ENCODE data around the gene TMOD4.

The TMOD4 gene

DNA sequence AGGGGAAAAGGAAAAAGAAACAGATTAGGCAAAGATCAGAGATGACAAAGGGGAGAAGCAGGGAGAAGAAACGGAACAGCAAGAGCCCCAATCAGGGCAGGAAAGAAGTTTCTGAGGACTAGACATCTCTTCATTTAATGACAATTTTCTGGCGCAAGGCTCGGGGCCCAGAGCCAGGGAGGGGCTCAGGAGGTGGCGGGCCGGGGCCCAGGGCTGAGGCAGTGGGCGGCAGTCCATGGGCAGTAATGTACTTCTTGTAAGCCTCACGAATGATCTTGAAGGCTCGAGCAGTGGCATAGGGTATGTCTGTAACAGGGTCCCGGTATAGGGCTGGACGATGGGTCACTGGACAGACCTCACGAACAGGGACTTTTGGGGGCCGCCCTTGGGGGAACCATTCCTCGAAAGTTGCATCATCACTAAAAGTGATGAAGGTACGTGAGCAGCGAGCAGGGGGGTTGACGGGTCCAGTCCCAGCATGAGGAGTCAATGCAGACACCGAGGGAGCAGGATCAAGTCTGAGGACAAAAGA is 799 bp upstream of the TMOD4 start:
- in situ Hi-C loops (cut with MboI; ENCODE audit: low sequenced_read_pairs): no loop called here

DNA sequence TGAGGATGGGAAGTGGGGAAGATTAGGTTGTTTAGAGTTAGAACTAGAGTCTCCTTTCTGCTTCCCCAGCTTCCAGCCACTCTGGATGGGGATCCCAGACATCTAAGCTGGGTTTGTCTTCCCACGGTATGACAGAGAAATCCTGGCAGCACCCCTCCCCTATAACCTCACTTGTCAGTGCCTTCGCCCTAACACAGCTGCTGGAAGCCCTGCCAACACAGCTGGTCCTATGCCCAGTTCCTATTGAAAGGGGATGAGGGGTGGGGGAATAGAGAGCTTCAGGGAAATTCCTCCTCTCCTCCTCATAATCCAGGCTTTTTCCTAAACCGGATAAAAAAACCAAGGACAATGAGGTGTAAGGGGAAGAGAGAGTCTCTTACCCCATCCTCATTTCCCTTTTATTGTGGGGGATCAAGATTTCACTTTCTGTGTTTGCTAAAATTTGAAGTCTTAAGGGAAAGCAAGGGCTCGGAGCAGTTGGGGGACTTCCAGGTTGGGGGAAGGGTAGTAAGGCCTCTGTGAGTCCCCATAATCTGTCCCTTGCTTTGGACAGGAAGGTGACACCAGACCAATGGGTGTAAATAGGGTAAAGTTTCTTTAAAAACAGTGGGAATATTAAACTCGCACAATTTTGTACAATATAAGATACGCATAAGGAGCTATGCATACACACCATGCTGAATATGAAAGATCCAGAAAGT is 590 bp downstream of the TMOD4 start:
- in situ Hi-C loops (cut with MboI; ENCODE audit: low sequenced_read_pairs): no loop called here

DNA sequence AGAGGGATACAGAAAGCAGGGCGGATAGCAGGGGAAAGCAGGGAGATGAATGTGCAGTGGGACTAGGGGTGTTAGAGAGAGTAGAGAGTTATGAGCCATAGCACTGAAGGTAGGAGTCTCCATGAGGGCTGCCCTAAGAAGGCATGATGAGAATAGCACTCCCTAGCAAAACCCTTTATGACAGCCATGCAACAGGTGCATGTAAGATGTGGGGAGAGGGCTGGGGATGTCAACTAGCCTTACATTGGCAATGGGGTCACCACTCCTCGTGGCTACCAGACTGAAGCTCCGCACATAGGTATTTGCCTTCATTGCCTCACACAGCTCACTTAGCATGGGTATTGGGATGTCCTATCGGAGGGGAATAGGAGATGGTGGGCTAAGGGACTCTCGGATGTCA is 4.6 kb downstream of the TMOD4 start:
- in situ Hi-C loops (cut with MboI; ENCODE audit: low sequenced_read_pairs): no loop called here

DNA sequence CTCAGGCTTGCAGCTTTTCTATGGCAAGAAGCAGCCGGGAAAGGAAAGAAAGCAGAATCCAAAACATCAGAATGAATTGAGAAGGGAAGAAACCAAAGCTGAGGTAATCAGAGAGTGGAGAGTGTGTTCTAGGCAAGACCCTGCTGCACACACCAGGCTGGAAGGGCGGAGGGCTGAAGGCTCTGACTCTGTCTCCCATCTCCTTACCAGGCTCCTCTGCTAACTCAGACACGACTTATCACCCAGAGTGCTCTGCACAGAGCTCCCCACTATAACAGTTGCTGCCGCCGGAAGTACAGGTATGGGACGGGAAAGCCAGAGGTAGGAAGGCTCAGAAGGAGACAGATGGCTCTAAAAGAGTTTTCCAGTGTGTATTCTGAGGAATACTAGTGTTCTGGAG is 8.7 kb downstream of the TMOD4 start:
- in situ Hi-C loops (cut with MboI; ENCODE audit: low sequenced_read_pairs): no loop called here

DNA sequence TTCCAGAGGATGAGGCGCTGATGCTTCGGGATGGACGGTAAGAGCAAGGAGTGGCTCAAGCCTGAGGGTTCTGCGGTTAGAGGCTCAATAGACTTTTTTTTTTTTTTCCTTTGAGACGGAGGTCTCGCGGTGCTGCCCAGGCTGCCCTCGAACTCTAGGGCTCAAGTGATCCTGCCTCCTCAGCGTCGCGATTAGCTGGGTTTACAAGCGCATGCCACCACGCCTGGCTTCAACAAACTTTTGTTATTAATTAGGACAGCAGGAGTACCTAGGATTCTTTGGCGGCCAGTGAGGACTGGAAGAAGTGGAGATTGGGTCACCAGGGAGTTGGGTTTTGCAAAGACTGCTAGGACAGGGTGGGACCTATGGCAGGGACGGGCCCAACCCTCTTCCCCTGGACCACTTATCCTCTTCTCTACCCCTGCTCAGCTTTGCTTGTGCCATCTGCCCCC is 9.2 kb downstream of the TMOD4 start:
- in situ Hi-C loops (cut with MboI; ENCODE audit: low sequenced_read_pairs): no loop called here

DNA sequence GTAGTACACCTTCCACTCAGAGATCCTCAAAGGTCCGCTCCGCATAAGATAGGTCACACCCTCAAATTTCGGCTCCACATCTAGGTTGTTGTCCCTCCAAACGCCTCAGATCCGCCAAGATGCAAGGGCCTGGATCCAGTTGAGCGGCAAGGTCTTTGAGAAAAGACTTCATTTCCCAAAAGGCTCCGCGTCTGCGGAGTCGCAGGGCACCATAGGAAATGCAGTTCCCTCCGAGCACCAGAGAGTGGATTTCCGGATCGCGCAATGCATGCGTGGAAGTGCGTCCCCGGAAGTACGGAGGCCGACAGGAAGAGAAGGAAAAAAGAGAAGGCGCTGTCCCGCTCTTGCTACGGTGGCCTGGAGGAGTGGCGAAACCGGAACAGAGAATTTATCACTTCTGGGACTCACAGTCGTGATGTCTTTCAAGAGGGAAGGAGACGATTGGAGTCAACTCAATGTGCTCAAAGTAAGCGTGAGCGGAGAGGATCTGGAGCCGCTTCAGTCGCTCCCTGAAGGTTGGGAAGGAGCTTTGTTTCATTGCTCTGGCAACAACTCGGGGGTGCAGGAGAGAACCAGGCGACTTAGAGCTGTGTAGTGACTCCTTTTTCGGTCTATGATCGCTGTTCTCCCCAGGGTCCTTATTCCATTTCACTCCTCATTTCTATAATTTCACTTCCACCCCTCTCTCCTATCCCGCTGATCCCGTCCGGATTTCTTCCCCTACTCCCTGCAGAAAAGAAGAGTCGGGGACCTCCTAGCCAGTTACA is 9.9 kb downstream of the TMOD4 start, which contains the start of the genes LYSMD1 and SCNM1:
Gene LYSMD1 (minus strand): TSS at position 165 of the 767 bp plus-strand sequence. CDS start 644 bp downstream, outside the sequence.
Gene SCNM1 (plus strand): TSS at position 407 of the 767 bp plus-strand sequence. CDS start 9 bp downstream, at position 416.
- in situ Hi-C loops (cut with MboI; ENCODE audit: low sequenced_read_pairs): no loop called here

DNA sequence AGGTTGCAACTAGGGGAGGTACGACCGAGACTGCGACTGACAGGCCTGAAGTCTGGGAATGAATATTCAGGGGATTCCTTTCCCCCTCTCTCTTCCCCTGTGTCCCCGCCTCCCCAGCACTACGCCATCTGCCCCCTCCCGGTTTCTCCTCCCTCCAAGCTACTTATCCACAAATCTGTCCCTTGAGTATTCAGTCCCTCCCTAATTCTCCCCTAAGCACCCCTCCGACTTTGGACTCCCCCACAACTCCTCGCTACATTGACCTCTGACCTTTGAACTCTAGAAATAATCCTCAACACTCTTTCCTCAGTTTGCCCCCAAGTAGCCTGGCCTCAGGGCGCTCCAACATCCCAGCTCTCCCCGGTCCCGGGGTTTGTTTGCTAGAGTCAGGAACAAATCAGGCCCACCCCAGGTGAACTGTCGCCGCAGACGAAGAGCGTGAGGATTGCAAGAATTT is 10.5 kb downstream of the TMOD4 start:
- in situ Hi-C loops (cut with MboI; ENCODE audit: low sequenced_read_pairs): no loop called here

DNA sequence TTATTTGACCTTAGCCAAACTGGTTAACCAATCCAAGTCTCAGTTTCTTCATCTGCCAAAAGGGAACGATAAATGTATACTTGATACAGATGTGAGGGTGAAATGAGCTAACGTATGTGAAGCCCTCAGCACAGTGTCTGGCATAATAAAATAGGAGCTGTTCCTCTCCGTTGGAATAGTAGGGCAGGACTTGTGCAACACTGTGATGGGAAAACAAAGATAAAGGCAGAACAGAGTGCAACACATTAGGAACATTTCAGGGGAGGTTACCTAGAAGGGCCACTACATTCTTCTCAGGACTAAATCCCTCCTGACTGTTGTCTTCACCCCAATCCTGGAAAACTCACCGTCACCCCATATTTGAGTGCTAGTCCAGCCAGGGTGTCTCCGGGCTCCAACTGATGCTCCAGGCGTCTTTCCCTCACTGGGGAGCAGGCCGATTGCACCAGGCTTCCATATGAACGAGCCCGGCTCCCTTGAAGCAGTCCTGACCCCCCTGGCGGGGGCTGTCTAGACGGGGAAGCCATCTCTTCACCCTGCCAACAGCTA is 11.0 kb downstream of the TMOD4 start:
- in situ Hi-C loops (cut with MboI; ENCODE audit: low sequenced_read_pairs): no loop called here

DNA sequence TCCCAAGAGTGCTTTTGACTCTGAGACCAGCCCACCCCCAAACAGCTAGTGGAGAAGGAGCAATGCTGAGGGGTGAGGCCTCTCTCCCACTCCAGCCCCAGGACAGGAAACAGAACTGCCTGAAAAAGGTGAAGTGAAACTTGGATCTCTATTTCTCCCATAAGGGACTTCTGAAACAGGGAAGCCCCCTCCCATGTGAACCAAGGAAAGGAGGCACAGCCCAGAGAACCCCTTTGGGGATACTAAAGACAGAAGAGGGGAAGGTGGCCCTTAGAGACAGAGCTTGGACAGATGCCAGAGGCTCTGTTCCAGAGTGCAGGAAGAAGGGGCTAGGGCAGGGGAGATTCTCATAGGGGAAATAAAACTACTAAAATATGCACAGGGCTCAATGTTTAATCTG is 16.4 kb downstream of the TMOD4 start:
- in situ Hi-C loops (cut with MboI; ENCODE audit: low sequenced_read_pairs): no loop called here

DNA sequence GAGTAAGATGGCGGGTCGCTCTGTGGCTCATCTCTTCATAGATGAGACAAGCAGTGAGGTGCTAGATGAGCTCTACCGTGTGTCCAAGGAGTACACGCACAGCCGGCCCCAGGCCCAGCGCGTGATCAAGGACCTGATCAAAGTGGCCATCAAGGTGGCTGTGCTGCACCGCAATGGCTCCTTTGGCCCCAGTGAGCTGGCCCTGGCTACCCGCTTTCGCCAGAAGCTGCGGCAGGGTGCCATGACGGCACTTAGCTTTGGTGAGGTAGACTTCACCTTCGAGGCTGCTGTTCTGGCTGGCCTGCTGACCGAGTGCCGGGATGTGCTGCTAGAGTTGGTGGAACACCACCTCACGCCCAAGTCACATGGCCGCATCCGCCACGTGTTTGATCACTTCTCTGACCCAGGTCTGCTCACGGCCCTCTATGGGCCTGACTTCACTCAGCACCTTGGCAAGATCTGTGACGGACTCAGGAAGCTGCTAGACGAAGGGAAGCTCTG is 17.0 kb downstream of the TMOD4 start:
- in situ Hi-C loops (cut with MboI; ENCODE audit: low sequenced_read_pairs): no loop called here

DNA sequence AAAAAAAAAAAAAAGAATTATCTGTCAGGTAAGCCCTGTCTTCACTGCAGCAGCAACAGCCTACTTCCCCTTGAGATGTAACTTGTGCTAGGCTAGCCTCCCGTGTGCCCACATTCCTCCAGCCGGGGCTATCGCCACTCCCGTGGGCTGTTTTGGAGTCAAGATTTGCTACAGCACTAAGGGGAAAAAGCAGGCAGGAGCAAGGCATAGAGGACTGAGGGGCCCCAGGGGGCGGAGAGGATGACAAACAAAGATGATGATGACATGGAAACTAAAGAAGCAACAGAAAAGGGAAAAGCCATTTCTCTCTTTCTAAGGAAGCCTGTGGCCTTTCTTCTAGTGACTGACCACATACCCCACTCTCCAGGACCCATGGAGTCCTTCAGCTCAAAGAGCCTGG is 17.5 kb downstream of the TMOD4 start:
- in situ Hi-C loops (cut with MboI; ENCODE audit: low sequenced_read_pairs): no loop called here

DNA sequence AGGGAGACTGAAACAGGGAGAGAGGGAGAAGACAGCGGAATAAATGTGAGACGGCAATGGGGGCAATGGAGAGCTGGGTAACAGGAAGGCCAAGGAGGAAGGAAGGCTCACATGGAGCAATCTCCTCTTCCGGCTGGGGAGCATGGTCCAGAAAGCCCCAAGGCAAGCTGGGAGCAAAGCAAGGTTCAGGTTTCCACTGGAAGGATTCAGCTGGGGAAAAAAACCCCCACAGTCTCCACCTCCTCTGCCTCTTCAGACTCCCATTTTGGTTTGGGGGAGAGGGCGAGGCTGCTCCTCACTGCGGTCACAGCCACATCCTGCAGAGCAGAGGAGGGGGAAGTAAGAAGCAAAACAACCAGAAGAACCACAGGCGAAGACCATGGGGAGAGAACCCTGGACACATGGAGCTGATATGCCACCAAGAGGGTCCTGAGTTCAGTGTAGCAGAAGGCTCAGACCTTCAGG is 18.7 kb downstream of the TMOD4 start:
- in situ Hi-C loops (cut with MboI; ENCODE audit: low sequenced_read_pairs): no loop called here

DNA sequence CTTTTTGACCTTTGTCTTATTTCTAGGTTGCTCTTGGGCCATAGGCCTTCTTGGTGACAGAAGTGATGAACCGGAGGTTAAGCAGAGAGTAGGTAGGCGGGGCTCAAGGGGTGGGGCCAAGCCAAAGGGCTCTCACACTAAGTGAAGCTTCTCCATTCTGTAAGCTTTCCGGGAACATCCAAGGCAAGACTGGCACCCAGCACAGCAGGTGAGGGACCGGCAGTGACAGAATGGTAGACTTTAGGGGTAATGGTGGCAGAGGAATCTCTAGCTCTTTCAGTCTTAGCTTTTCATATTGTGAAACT is 19.3 kb downstream of the TMOD4 start, which contains the start of gene TNFAIP8L2:
Gene TNFAIP8L2 (plus strand): TSS at position 135 of the 305 bp plus-strand sequence. CDS start 2,049 bp downstream, outside the sequence.
- in situ Hi-C loops (cut with MboI; ENCODE audit: low sequenced_read_pairs): no loop called here

DNA sequence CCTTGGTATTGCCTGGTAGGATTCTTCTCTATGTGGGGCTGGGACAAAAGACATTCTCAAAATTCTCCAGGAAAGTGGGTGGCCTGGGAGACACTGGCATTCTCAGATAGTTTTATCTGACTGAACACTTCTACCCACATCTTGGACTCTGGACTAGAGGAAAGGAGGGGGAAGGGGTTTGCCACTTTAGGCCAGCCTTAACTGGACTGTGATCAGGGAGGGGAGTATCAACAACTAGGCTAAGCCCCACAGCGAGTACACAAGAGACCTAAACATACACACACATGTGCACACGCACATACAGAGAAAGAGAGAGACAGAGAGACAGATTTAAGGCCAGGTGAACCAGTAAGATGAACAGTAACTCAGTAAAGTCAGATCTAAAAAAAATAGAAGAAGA is 28.1 kb downstream of the TMOD4 start:
- in situ Hi-C loops (cut with MboI; ENCODE audit: low sequenced_read_pairs): no loop called here

DNA sequence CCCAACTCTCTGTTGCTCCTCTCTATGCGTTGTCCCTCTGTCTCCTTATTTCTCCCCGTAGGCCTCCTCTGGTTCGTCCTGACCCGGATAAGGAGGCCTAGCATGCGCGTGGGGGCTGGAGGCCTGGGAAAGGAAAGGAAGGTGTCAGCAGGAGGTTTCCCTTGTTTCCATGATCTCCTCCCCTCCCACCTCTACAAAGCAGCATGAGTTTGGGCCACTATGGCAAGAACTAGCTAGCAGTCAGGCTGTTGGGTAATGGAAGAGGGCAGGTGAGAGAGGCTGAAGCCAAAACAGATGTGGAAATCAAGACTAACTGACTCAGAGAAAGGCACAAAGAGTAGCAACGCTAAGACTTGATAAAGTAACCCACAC is 28.7 kb downstream of the TMOD4 start:
- in situ Hi-C loops (cut with MboI; ENCODE audit: low sequenced_read_pairs): no loop called here

DNA sequence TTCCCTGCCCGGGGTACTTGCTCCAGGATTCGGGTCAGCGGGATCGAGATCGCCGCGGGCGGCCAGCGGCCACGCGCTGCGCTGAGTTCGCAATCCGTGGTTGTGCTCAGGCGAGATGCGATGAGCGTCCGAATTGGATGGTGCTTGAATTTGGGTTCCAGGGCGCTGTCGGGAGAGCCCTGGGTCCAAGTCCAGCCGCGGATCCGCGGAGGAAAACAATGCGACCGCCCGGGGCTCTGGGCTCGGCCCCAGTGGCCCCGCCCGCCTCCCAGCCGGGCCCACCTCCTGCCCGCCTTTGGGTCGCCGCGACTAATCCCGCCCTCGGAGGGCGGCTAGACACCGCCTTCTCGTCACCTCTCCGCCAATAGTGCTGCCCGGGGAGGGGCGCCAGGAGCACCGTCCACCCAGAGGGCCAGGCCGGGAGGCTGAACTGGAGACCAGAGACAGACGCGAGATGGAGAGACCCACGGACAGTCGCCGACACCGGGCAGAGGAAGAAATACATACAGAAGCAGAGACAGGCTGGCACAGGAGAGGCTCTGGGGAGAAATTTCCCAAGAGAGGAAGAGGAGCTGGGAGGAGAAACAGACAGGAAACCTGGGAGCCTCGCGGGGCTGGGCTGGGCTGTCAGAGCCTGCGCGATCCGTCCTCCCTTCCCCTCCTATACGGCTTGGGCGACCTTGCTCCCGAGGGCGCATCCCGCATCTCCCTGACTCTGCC is 29.2 kb downstream of the TMOD4 start, which contains the start of gene SEMA6C:
Gene SEMA6C (minus strand): TSS at position 220 of the 720 bp plus-strand sequence. CDS start 4,010 bp downstream, outside the sequence.
- in situ Hi-C loops (cut with MboI; ENCODE audit: low sequenced_read_pairs): no loop called here

DNA sequence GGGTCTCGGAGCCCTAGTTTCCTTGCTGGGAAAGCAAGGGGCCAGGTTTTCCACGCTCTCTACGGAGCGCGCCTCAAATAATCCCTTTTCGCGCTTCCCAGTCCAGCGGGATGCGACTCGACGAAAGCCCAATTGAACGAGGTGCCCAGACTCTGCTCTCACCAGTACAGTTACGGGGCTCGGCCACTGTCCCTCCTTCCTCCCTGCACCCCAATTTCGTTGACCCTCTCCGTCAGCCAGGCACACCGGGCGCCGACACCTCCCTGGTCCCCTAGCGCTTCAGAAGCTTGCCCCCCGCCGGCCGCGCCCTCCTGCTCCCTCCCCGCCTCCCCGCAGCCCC is 29.7 kb downstream of the TMOD4 start:
- in situ Hi-C loops (cut with MboI; ENCODE audit: low sequenced_read_pairs): no loop called here

DNA sequence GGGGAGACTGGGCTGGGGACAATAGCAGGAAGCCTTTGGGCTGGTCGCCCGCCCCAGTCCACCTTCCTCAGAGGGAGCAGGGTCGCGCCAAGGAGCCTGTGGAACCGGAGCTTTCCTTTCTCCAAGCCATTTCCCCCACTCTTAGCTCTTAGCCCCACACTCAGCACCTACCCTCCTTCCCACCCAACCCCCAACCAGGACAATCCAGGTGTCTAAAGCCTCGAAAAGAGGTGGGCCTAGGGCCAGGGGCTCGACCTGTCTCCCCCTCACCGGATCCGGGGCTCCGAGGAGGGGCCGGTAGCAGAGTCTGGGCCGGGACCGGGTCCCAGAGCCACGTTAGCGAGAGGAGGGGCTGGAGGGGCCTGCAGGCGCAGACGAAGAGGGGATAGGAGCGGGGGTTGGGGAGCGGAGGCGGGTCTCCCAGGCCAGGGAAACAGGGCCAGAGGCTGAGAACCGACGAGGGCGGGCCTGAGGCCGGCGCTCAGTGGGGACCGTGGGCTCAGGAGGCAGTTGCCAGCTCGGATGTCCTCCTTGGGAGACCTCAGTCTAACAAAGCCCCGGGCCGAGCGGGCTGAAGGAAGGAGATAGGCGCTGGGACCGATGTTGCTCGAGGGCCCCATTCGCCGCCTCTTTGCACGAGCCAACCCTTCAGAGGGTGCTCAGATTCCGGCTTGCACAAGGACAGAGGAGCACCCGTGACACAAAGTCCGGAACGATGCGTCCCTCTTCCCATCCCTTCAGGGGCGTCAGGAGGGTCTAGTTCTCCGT is 30.3 kb downstream of the TMOD4 start:
- in situ Hi-C loops (cut with MboI; ENCODE audit: low sequenced_read_pairs): no loop called here

DNA sequence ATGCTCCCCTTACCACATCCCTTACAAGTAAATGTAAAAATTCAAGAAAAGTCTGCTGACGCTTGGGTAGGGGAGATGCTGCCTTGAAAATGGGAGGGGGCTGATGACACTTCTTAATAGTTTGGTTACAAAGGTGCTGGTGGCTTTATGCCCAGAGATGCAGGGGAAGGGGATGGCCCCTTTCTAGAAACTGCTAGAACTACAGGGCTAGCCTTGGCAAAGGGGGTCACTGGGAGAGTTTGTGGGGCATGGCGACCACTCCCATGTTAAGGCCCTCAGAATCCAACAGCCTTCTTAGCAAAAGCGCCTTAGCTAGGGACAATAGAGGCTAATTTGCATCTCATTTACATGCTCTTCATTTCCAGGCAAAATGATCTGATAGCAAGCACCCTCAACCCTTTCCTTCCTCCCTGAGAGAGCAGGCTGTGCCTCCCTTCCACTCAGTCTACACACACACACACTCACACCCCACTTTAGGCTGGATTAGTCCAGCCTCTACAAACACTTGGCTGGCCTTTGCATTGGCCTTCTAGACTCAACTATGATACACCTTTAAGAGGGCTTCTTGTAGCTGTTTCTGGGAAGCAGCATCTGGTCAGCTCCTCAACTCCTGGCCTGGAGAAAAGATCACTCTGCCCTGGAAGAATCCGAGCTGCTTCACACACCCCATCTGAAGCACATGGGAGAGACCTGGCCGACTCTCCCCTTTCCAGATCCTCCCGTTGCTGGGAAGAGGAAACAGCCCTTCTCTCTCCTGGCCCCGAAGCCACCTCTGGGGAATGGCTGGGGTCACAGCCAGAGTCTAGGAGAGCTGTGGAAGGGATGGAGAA is 31.1 kb downstream of the TMOD4 start:
- in situ Hi-C loops (cut with MboI; ENCODE audit: low sequenced_read_pairs): no loop called here
